Omental fat pad (tissue), 4 donors: ENCODE measurements around the gene NEK7. TPM values are rescaled to one million over a fixed set of nuclear protein-coding genes. Genes with fewer than 3 reads are reported as not detected.

ENCODE experiments used
- ATAC-seq: fragments of 150-250 bp; one replicate; pipeline ENCODE4 v1.9.1; 2016; ENCODE audit warnings: mild to moderate bottlenecking, moderate library complexity; ENCODE audit not compliant: low FRiP score
- DNase-seq: peaks from one replicate; pipeline ENCODE4 v3.0.0-alpha.2; 2019; ENCODE audit warnings: low spot score
- CTCF ChIP-seq, 3 donors: fragments of 450-650 bp; IDR thresholded peaks; one replicate each; pipeline ENCODE4 v1.5.1; 2016 to 2017; ENCODE audit warnings: antibody characterized with exemption in 3 of 3, mild to moderate bottlenecking in 3 of 3, moderate library complexity in 2 of 3
- total RNA-seq, 4 donors: library from RNA; depleted of rRNA; stranded (reverse); fragments of >200 nt; gene quantifications; one replicate each; pipeline ENCODE4 v1.1.0, GENCODE V29; 2016

The NEK7 gene
- total RNA-seq, 4 donors from 2014 or later = 75.0 to 115 (median 89.9) TPM

DNA sequence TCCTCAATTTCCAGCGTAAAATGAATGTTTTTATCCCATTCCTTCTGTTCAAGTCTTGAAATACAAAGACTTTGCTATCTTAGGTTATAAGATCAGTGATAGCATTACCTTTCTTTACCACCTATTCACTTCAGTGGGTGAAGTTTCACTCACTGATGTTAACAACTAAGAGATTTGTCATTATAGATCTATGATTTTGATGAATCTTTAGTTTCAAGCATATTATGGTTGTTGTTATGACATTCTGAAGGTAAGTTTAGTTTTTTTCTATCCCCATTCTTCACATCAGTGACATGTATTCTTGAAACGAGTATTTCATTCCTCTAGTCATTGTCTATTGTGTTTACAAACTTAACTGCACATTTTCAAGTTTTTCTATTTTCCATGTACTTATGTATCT is 201.1 kb downstream of the NEK7 start:
- no peak for TF ChIP-seq CTCF (IDR thresholded peaks at IDR 0.05)
- DNase-seq (no peak), ATAC-seq (no peak)

GRCh38 chr1:198359024-198359653 is 202.3 kb downstream of the NEK7 start:
- TF ChIP-seq CTCF (IDR thresholded peaks at IDR 0.05) = no peak
- ATAC-seq (no peak), DNase-seq (no peak)

DNA sequence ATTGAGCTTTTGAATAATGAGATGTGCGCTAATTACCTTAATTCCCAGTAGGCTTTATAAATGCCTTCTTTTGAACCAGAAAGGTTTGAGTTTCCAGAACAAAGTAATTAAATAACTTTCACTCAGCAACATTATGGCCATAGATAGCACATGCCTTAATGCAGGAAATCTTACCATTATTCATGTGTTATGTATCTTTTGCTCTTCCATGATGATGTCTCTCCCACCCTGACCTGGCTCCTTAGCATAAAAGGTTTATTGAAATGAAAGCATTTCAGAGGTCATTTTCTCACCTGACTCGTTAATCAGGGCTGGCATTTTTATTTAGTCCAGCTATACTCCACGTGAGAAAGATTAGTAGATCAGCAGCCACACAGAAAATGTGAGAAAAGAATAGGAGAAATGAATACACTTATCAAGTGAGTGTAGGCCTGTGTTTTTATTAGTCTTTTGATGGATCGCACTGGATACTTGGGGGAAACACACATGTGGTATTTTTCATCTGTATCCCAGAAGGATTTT is 203.5 kb downstream of the NEK7 start:
- ATAC-seq (no peak), DNase-seq (no peak)
- TF ChIP-seq CTCF (IDR thresholded peaks at IDR 0.05) = no peak

DNA sequence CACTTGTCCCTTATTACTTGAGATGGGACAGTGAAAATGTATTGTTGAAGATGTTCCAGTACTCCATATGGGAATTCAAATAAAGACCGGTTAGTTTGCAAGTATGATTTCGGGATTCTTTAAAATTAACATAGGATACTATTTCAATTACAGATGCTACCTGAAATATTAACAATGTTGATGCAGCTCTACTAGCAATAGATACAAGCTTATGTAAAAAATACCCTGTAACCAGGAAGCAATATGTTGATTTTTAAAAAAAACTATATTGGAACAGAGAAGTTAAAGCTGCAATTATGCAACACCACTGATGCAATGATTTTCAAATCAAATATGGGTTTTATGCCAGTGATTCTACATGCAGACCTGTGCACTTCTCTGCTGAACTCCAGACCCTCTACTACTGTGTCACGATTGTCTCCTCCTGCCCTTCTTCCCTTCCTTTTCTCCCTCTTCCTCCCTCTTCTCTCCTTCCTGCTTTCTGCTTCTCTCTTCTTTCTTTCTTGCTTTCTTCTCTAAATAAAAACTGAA is 204.5 kb downstream of the NEK7 start:
- ATAC-seq (no peak), DNase-seq (no peak)
- TF ChIP-seq CTCF (IDR thresholded peaks at IDR 0.05) = no peak

DNA sequence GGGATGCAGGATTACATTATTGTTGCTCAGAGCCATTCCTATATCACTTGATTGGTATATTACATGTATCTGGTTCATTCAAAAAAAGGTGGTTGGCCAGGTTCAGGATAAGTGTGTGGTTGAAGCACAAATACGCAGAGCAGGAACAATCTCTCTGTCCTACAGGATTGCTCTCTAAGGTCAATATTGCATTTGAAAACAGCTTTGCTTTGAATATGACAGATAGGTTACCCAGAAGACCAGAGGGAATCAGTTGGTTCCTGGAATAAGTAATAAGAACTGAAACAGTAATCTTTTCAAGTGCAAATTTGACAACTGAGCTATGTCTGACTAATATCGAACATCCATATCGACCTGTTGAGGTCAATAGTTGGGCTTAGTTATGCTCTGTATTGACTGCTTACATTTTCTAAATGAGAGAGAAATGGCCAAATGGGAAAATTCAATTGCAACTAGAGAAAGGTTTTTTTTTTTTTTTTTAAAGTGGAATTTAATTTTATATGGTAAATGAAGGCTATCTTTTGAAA is 206.9 kb downstream of the NEK7 start:
- no peak for ATAC-seq
- no peak for DNase-seq
- TF ChIP-seq CTCF (IDR thresholded peaks at IDR 0.05) = no peak

DNA sequence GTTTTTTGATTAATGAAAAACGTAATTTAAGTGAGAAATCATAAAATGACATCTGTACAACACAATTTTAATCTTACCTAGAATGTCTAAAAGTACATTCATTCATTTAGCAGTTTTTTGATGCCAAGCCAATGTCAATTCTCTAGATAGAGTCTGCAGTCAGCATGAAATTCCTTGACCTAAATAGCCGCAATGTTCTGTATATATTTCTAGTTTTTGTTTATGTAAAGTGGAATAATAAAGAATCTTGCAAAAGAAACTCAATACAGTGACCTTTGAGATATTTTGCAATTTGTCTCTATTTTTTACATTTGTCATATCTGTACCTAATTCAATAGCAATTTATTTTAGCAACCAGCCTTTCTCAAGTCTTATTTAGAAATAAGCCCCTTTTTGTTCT is 207.7 kb downstream of the NEK7 start:
- ATAC-seq (no peak), DNase-seq (no peak)
- no peak for TF ChIP-seq CTCF (IDR thresholded peaks at IDR 0.05)

GRCh38 chr1:198367296-198367695 is 210.5 kb downstream of the NEK7 start:
- ATAC-seq (no peak), DNase-seq (no peak)
- no peak for TF ChIP-seq CTCF (IDR thresholded peaks at IDR 0.05)
